ENCODE data around the gene M1AP.

M1AP gene

GRCh38 chr2:74510272-74510671 is 137.9 kb downstream of the M1AP start:
- in situ Hi-C loops (cut with MboI; ENCODE audit: low sequenced_read_pairs): no loop called here

- in situ Hi-C loops (cut with MboI; ENCODE audit: low sequenced_read_pairs): no loop called here
Observed at GRCh38 chr2:74507926-74508520, 140.1 kb downstream of the M1AP start.

All from HL-60/S4 treated with retinoic acid at 250 ng/mL for 4 days and 3 days (cell line).